Stimulated activated CD4-positive, alpha-beta T cell treated with anti-CD3 and anti-CD28 coated beads, Interleukin-1b, Interleukin-23, amount 100 ng/mL, for 1 hour (primary cell): Measurements from ENCODE around the gene ADAMTS6.
A peak's percentile ranks its signal among the peaks of the same experiment; 100 is the strongest.
"Not testable (repeated sequence)": the region's sequence is repeated elsewhere in the genome, so short reads cannot be mapped to it uniquely, and the experiment has no call there.

Source experiments
- DNase-seq, 2 donors: peaks; one replicate each; pipeline ENCODE4 v3.0.0-alpha.2; 2020; ENCODE audit warnings: low read depth in 2 of 2

ADAMTS6 gene, protein sequence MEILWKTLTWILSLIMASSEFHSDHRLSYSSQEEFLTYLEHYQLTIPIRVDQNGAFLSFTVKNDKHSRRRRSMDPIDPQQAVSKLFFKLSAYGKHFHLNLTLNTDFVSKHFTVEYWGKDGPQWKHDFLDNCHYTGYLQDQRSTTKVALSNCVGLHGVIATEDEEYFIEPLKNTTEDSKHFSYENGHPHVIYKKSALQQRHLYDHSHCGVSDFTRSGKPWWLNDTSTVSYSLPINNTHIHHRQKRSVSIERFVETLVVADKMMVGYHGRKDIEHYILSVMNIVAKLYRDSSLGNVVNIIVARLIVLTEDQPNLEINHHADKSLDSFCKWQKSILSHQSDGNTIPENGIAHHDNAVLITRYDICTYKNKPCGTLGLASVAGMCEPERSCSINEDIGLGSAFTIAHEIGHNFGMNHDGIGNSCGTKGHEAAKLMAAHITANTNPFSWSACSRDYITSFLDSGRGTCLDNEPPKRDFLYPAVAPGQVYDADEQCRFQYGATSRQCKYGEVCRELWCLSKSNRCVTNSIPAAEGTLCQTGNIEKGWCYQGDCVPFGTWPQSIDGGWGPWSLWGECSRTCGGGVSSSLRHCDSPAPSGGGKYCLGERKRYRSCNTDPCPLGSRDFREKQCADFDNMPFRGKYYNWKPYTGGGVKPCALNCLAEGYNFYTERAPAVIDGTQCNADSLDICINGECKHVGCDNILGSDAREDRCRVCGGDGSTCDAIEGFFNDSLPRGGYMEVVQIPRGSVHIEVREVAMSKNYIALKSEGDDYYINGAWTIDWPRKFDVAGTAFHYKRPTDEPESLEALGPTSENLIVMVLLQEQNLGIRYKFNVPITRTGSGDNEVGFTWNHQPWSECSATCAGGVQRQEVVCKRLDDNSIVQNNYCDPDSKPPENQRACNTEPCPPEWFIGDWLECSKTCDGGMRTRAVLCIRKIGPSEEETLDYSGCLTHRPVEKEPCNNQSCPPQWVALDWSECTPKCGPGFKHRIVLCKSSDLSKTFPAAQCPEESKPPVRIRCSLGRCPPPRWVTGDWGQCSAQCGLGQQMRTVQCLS (N-terminal part only)

DNA sequence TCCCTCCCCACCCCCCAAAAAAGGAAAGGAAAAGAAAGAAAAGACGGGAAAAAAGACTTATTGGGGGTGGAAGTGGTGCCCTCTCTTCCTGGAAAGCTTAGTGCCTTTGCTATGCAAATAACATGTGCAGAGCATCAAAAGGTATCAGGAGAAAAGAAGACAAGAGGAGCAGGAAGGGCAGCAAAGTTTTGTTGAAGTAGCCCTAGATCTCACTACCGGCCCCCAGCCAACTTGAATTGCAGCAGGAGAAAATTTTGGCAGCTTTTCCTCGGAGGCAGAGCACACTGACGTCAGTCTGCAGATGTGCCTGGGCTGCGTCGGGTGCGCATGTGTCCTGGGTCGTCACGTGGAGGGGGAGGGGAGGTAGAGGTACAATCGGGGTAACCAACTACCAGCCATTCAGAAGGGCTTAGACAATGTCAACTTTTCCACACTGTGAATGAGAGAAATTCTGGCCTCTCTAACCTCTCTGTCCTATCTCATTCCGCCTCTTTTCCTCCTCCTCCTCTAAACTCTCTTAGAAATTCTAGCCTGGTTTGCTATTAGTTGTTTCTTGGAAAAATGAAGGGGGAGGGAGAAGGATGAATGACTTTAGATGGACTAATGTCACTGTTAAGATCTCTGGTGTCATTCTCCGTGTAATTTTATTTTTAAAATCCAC is at the start of gene ADAMTS6:
Gene ADAMTS6, minus strand, starts transcription at position 286 of the 661 bp plus-strand sequence. CDS start 8,247 bp downstream, outside the sequence.
- peak; percentile 27 to 52 for DNase-seq

DNA sequence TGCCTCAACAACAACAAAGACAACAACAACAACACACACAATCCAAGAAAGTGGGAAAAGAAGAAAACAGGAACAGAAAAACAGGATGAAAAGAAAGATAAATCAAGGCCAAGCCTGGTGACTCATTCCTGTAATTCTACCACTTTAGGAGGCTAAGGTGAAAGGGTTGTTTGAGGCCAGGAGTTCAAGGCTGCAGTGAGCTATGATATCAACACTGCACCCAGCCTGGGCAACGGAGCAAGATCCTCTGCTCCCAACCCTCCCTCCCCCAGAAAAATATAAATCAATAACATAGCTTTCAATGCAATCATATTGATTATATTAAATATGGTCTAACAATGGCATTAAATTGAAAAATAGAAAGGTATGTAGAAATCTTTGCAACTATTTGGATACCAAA is 49.2 kb upstream of the ADAMTS6 start:
- DNase-seq: no peak

DNA sequence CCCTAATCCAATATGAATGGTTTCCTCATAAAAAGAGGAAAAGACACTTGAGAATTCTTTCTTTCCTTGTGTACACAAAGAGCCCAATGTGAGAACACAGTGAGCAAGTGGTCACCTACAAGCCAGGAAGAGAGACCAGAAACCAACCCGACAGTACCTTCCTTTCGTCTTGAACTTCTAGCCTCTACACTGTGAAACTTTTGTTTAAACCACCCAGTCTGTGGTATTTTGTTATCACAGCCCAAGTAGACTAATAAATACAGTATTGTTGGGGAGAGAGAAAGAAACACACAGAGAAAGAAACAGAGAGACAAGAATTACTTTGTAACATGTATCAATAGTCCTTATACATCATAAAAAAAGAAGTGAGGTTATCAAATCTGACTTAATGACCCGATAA is 44.0 kb upstream of the ADAMTS6 start:
- no peak for DNase-seq

DNA sequence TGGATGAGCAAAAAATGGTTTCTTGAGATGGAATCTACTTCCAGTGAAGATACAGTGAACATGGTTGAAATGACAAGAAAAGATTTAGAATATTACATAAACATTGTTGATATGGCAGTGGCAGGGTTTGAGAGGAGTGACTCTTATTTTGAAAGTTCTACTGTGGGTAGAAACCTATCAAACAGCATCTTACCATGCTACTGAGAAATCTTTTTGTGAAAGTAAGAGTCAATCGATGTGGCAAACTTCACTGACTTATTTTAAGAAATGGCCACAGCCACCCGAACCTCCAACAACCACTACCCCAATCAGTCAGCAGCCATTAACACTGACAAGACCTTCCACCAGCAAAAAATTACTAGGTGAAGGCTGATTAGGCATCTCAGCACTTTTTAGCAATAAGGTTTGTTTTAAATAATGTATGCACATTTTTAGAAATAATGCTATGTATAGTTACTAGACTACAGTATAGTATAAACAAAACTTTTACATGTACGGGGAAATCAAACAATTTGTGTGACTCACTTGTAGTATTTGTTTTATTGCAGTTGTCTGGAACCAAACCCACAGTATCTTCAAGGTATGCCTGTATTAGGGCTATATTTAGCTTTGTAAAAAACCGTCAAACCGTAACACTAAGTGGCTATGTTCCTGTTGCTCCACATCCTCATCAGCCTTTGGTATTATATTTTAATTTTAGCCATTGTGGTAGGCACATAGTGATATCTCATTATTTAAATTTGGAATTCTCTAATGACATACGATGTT is 30.6 kb upstream of the ADAMTS6 start:
- DNase-seq: no peak

DNA sequence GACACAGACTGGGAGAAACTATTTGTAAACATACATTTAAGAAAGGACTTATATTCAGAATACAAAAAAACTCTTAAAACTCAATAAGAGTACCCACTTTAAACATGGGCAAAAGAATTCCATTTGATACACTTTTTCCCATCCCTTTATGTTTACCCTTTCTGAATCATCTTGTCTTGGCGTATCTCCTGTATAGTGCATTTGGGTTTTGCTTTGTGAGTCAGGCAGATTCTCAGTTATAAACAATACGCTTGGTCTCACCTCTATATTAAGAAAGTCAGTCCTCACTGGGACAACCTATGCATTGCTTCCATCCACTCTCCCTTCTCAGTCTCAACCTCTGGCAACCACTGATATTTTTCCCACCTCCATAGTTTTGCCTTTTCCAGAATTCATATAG is 27.3 kb upstream of the ADAMTS6 start:
- no peak for DNase-seq

DNA sequence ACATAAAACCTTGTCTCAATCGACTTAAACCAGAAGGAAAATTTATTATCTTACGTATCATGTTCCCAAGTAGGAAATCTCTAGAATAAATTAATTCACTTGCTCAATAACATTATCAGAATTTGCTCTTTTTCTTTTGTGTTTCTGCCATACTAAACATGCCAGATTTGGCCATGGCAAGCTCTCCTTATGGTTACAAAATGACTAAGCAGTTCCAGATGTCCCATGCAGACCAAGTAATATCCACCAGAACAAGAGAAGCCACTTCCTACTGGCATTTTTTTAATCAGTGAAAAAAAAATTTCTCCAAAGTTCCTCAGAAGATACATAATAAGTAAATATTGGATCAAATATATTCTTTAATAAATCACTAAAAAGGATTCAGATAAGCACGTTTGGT is 25.2 kb upstream of the ADAMTS6 start:
- DNase-seq: no peak

DNA sequence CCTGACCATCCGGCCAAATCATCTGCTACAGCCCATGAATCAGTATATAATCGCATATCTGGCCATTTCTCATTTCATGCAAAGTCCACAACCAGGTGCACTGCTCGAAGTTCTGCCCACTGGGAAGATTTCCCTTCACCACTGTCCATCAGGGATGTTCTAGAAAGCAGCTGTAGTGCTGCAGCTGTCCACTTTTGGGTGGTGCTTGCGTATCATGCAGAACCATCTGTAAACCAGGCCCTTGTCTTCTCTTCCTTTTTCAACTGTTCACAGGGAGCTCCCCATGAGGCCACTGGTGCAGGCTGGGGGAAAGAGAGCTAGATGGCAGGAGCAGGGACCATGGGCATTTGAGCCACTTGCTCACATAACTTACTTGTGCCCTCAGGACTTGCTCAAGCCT is 7.4 kb upstream of the ADAMTS6 start:
- no peak for DNase-seq

DNA sequence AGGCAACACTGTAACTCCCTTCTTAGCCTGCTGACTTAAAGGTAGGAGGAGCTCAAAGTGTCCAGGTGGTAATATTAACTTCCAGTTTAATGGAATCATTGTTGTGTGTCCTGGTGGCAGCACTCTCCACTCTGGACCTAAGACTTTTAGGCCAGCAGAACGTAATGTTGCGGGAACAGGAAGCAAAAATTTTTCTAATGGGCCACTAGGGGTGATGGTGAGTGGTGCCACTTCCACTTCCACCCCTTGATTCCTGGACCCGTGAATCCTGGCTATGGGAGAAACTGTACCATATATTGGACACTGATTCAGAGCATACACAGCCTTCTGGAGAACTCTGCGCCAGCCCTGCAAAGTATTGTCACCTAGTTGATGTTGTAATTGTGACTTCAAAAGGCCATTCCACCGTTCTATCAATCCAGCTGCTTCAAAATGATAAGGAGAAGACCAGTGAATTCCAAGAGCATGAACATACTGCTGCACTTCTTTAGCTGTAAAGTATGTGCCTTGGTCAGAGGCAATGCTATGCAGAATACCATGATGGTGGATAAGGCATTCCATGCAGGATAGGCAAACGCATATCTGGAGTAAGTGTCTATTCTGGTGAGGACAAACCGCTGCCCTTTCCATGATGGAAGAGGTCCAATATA is 6.4 kb upstream of the ADAMTS6 start:
- not testable (repeated sequence) for DNase-seq

DNA sequence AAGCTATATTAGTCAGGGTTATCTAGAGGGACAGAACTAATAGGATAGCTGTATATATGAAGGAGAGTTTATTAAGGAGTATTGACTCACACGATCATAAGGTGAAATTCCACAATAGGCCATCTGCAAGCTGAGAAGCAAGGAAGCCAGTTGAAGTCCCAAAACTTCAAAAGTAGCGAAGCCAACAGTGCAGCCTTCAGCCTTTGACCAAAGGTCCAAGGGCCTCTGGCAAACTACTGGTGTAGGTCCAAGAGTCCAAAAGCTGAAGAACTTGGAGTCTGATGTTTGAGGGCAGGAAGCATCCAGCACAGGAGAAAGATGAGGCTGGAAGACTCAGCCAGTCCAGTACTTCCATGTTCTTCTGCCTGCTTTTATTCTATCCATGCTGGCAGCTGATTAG is 5.1 kb upstream of the ADAMTS6 start:
- DNase-seq: not testable (repeated sequence)

DNA sequence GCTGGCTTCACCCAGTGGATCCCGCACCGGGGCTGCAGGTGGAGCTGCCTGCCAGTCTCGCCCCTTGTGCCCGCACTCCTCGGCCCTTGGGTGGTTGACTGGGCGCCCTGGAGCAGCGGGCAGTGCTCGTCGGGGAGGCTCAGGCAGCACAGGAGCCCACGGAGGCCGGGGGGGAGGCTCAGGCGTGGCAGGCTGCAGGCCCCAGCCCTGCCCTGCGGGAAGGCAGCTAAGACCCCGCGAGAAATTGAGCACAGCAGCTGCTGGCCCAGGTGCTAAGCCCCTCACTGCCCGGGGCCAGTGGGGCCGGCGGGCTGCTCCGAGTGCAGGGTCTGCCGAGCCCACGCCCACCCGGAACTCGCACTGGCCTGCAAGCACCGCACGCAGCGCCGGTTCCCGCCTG is 3.7 kb upstream of the ADAMTS6 start:
- DNase-seq: no peak

DNA sequence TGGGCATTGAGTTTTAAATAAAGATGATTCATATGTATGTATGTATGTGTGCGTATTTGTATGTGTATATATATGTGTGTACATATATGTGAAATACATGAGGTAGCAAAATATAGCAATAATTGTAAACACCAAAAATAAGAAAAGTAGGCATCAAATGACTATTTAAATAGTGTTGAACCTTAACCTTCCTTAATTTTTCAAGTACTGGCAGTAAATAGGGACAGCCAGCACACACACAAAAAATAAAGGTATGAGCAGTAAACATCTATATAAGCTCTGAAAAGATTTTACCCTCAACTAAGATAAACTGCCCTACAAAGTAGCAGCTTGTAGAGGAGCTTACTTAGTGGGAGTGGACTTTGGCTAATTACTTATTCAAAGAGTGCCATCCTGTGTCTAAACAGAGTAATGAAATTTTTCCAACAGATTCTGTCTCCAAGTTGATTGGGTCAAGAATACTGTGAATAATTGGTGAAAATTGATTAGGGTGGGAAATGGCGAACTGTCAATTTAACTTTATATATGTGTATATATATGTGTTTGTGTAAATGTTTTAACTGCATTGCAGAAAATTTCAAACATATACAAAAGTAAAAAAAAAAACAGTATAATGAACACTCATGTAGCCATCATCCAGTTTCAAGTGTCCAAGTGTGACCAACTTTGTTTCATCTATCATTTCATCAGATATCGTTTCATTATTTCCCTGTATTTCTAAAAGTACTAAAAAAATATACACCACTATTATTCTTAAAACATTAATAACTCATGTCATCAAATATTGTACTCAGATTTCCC is 2.0 kb upstream of the ADAMTS6 start:
- no peak for DNase-seq

DNA sequence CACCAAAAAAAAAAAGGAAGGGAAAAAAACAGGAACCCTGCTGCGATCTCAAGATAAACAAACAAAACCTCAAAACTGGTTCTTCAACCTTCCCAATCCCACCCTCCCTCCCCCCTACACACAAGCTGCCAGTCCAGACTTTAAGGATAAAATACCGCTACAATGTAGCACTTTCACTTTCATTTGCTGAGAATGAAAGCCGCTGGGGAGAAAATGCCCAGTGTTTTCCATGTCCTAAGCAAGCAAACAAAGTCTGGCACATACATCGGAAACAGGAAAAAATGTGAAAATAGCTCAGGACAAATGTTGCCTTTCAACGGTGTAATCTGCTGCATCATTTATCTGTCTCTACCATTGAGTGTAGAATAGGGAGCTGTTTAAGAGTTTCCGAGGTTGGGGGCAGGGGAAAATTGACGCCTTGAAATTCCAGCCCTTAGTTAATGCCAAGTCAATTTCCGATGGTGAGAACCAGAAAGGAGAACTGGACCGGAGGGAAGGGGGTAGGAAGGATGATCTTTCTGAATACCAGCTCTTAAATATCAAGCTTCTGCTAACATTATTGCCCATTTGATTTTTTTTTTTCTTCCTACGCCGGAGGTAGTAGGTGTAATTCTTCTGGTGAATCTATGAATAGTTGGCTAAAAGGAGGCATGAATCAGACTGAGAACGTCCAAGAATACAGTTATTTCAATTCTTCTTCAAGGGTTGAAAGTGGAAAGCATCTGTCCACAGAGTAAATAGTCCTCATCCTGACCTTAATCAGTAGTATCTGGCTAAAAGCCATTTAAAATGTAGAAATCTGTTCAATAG is 1.2 kb upstream of the ADAMTS6 start:
- no peak for DNase-seq

DNA sequence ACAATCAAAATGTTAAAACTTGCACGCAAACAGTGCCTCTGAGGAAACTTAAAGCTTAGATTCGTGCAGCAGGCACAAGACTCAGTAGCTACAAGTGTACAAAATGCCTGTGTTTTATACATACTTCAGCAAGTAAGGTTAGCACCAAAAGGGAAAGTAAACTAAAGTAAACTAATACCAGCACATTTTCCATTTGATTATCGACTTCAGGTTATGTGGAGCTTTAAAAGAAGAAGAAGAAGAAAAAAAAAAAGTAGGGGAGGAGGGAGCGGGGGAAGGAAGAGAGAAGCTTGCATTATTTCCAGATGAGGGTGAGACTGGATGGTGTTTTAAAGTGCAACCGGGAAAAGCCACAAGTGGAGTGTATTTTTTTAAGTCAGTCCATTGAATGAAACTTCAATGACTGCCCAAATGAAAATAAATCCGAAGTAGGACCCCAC is 596 bp upstream of the ADAMTS6 start:
- DNase-seq: no peak

DNA sequence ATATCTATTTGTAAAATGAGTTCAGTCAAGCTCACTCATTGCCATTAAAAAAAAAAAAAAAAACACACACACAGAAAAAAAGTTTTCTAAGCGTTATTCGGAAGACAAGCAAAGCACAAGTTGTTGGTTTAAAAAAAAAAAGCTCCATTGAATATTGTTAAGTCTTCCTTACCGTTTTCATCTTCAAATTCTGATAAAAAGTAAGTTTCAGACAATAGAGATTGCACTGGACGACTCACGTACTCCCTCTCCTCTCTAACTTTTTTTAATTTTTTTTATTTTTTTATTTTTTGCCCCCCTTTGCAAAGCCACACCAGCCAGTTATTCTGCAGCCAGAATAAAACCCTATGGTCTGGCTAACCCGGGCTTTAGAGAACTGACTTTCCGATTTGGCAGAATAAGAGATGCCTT is 544 bp downstream of the ADAMTS6 start:
- DNase-seq: no peak

DNA sequence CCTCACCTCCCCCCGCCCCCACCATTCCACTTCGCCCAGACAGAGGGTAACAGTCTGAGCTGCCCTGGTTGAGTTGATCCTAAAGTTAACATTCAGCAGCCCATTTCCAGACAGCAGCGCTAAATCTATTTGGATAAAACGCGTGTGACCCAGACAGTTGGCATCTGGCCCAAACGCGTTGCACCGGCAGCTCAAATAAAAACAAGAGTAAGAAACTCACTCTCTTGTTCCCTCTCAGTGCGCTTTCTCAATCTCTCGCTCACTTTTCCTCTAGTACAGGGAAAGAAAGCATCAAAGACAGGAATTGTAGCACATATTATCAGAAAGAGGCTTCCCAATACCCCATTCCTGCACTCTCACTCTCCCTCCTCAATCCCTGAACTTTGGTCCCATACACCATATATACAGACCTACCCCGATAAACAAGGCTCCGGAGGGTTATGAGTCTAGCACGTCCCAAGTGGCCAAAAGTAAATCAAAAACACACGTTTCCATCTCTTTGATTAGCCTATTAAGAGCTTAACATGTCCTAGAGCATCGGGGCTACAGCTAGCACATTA is 1.3 kb downstream of the ADAMTS6 start:
- DNase-seq: no peak

DNA sequence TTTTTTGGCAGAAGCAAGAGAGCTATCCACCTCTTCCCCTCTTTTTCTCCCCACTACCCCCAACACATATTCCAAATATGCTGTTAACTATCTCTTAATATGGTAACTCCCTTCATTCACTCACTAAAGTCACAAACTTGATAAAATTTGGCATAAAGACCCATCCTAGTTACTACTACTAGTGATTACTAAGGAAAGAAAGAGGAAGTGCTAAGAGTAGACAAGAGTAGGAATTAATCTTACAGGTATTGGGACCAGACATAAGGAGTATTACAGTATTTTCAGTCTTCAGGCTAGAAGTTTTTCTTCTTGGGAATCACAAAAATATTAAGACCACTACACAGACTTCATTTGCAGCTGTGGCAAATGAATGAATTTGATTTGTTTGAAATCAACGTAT is 2.2 kb downstream of the ADAMTS6 start:
- DNase-seq: no peak

DNA sequence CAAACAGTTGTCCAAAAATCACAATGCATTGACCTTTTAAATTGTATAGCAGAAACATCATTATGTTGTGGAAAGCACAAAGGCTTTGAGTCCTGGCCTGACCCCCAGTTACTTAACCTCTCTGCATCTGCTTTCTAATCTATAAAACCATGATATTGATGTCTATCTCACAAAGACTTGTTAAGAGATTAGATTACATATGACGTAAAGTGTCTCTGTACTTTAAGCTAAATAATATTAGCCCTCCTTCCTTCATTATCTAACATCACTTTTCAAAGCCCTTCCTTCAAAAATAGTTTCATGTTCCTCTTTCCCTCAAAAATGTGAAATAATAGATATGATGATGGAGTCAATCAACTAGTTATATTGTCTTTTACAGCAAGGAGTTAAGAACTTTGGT is 3.4 kb downstream of the ADAMTS6 start:
- DNase-seq: no peak

DNA sequence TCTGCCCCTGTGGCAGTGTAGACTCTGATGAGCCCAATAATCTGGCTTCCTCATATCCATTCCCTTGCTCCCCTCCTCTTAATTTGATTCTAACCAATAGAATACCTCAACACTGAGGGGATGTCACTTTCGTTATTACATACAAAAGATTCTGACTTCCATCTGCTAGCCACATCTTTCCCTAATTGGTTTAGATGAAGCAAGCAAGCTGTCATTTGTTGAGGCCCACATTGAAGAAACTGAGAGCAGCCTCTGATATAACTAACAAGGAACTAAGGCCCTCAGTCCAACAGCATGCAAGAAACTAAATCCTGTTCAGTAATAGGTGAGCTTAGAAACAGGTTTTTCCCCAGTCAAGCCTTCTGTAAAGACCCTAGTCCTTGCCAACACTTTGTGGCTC is 5.8 kb downstream of the ADAMTS6 start:
- DNase-seq: no peak

DNA sequence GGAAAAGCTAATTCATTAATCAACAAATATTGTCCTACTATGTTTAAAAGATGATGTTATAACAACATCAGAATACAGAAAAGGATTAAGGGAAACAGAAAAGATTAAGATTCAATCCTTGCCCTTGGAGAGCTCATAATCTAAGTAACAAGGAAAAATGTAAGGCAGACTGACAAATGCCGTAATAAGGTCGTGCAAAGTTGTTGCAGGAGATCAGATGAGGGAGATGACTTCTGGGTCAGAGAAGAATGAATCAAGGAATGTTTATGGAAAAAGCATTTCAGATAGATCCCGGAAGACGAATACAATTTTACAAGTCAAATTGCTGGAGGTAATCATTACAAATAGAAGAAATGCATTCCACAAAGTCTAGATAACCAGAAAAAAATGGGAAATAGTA is 6.4 kb downstream of the ADAMTS6 start:
- DNase-seq: no peak
